H9 (cell line): ENCODE data around the gene STK38L. TPM values are rescaled to one million over a fixed set of nuclear protein-coding genes. Genes with fewer than 3 reads are reported as not detected.

Source experiments
- DNase-seq: peaks from one replicate; pipeline ENCODE4 v3.0.0-alpha.2; 2017
- H2AFZ ChIP-seq: one replicate; pipeline ENCODE4 v1.6.1; 2013; ENCODE audit warnings: mild to moderate bottlenecking, low read length, control low read depth, moderate library complexity
- H2AK5ac ChIP-seq: 2 replicates; pipeline ENCODE4 v1.6.1; 2013; ENCODE audit warnings: low read length, control low read depth, mixed read lengths; ENCODE audit not compliant: insufficient read length
- H2BK120ac ChIP-seq: one replicate; pipeline ENCODE4 v1.6.1; 2013; ENCODE audit warnings: low read depth, mild to moderate bottlenecking, low read length, control low read depth, inconsistent platforms; ENCODE audit not compliant: poor library complexity, severe bottlenecking
- H2BK12ac ChIP-seq: 2 replicates; pipeline ENCODE4 v1.6.1; 2013; ENCODE audit warnings: low read length, control low read depth, mixed read lengths, low read depth; ENCODE audit not compliant: insufficient read length
- H2BK15ac ChIP-seq: 2 replicates; pipeline ENCODE4 v1.6.1; 2013; ENCODE audit warnings: low read depth, low read length, control low read depth
- H2BK20ac ChIP-seq: one replicate; pipeline ENCODE4 v1.6.1; 2013; ENCODE audit warnings: low read depth, mild to moderate bottlenecking, low read length, control low read depth, inconsistent platforms; ENCODE audit not compliant: poor library complexity, severe bottlenecking
- H2BK5ac ChIP-seq: 2 replicates; pipeline ENCODE4 v1.6.1; 2013; ENCODE audit warnings: low read length, control low read depth, mixed read lengths; ENCODE audit not compliant: insufficient read length
- H3K14ac ChIP-seq: 2 replicates; pipeline ENCODE4 v1.6.1; 2013; ENCODE audit warnings: low read length, control low read depth; ENCODE audit not compliant: insufficient read depth
- H3K18ac ChIP-seq: 2 replicates; pipeline ENCODE4 v1.6.1; 2013; ENCODE audit warnings: low read depth, mild to moderate bottlenecking, mixed read lengths, low read length, control low read depth; ENCODE audit not compliant: insufficient read length
- H3K23ac ChIP-seq: 2 replicates; pipeline ENCODE4 v1.6.1; 2013; ENCODE audit warnings: low read length, control low read depth, mixed read lengths, low read depth; ENCODE audit not compliant: insufficient read length
- H3K23me2 ChIP-seq: 2 replicates; pipeline ENCODE4 v1.6.1; 2013; ENCODE audit warnings: low read depth, mild to moderate bottlenecking, mixed read lengths, low read length, control low read depth; ENCODE audit not compliant: insufficient read length, poor library complexity, severe bottlenecking
- H3K27ac ChIP-seq: 2 replicates; pipeline ENCODE4 v1.5.1; 2013; ENCODE audit warnings: low read length, control low read depth, mixed read lengths, low read depth; ENCODE audit not compliant: insufficient read length
- H3K27me3 ChIP-seq: 2 replicates; pipeline ENCODE4 v1.6.1; 2013; ENCODE audit warnings: low read length, control low read depth, inconsistent platforms; ENCODE audit not compliant: insufficient read depth
- H3K4ac ChIP-seq: 2 replicates; pipeline ENCODE4 v1.6.1; 2013; ENCODE audit warnings: low read depth, mild to moderate bottlenecking, control low read depth, inconsistent platforms, low read length, moderate library complexity
- H3K4me1 ChIP-seq: 2 replicates; pipeline ENCODE4 v1.6.1; 2013; ENCODE audit warnings: low read length, control low read depth, inconsistent platforms; ENCODE audit not compliant: insufficient read depth
- H3K4me2 ChIP-seq: 2 replicates; pipeline ENCODE4 v1.6.1; 2013; ENCODE audit warnings: low read length, control low read depth, mixed read lengths; ENCODE audit not compliant: insufficient read length, insufficient read depth
- H3K56ac ChIP-seq: 2 replicates; pipeline ENCODE4 v1.6.1; 2013; ENCODE audit warnings: low read depth, mild to moderate bottlenecking, mixed read lengths, low read length, control low read depth; ENCODE audit not compliant: insufficient read length
- H3K79me1 ChIP-seq: 2 replicates; pipeline ENCODE4 v1.6.1; 2013; ENCODE audit warnings: low read depth, mild to moderate bottlenecking, moderate library complexity, low read length, control low read depth, inconsistent platforms; ENCODE audit not compliant: insufficient read depth, poor library complexity, severe bottlenecking
- H3K79me2 ChIP-seq: 2 replicates; pipeline ENCODE4 v1.6.1; 2013; ENCODE audit warnings: low read length, control low read depth, inconsistent platforms; ENCODE audit not compliant: insufficient read depth
- H3K9ac ChIP-seq: 2 replicates; pipeline ENCODE4 v1.6.1; 2013; ENCODE audit warnings: low read length, control low read depth, mixed read lengths; ENCODE audit not compliant: insufficient read length; ENCODE audit errors: extremely low read depth
- H3K9me3 ChIP-seq: one replicate; pipeline ENCODE4 v1.6.1; 2013; ENCODE audit warnings: low read depth, low read length, inconsistent platforms; ENCODE audit not compliant: control insufficient read depth
- H3T11ph ChIP-seq: one replicate; pipeline ENCODE4 v1.6.1; 2013; ENCODE audit warnings: mild to moderate bottlenecking, low read length, control low read depth, inconsistent platforms
- H4K20me1 ChIP-seq: one replicate; pipeline ENCODE4 v1.6.1; 2013; ENCODE audit not compliant: control insufficient read depth, insufficient read length, insufficient read depth
- H4K5ac ChIP-seq: 2 replicates; pipeline ENCODE4 v1.6.1; 2013; ENCODE audit warnings: low read depth, mild to moderate bottlenecking, mixed read lengths, low read length, control low read depth; ENCODE audit not compliant: insufficient read length
- H4K8ac ChIP-seq: replicated peaks from 2 replicates; pipeline ENCODE4 v1.6.1; 2013; ENCODE audit warnings: low read length, control low read depth, mixed read lengths, low read depth; ENCODE audit not compliant: insufficient read length
- H4K91ac ChIP-seq: 2 replicates; pipeline ENCODE4 v1.6.1; 2013; ENCODE audit warnings: low read depth, mild to moderate bottlenecking, moderate library complexity, mixed read lengths, low read length, control low read depth; ENCODE audit not compliant: insufficient read length
- H3K27ac Mint-ChIP-seq, 3 experiments: 2 replicates in 2 of 3; 3 replicates in 1 of 3; pipeline ENCODE4 v1.8.0; 2020 to 2021; ENCODE audit warnings: mixed read lengths in 3 of 3, mild to moderate bottlenecking in 1 of 3, moderate library complexity in 1 of 3
- H3K27me3 Mint-ChIP-seq: 2 replicates; pipeline ENCODE4 v1.8.0; 2021; ENCODE audit warnings: low read depth, mild to moderate bottlenecking, moderate library complexity, mixed read lengths
- H3K36me3 Mint-ChIP-seq, 3 experiments: 2 replicates in 2 of 3; 3 replicates in 1 of 3; pipeline ENCODE4 v1.8.0; 2020 to 2021; ENCODE audit warnings: low read depth in 3 of 3, mixed read lengths in 3 of 3; ENCODE audit not compliant: insufficient read depth in 1 of 3
- H3K4me1 Mint-ChIP-seq, 2 experiments: 2 replicates each; pipeline ENCODE4 v1.8.0; 2020; ENCODE audit warnings: mixed read lengths in 2 of 2
- H3K4me3 Mint-ChIP-seq, 2 experiments: 2 replicates in 1 of 2; 3 replicates in 1 of 2; pipeline ENCODE4 v1.8.0; 2020 to 2021; ENCODE audit warnings: mild to moderate bottlenecking in 2 of 2, mixed read lengths in 2 of 2, moderate library complexity in 1 of 2
- H3K9me3 Mint-ChIP-seq, 2 experiments: 2 replicates in 1 of 2; 3 replicates in 1 of 2; pipeline ENCODE4 v1.8.0; 2020; ENCODE audit warnings: mild to moderate bottlenecking in 2 of 2, mixed read lengths in 2 of 2, moderate library complexity in 1 of 2
- WGBS: extraction: QIAGEN DNeasy Blood & Tissue Kit; methylation state at CpG from one replicate; pipeline ENCODE4 v1.1.7; 2013; ENCODE audit warnings: missing lambda C conversion rate, low lambda C conversion rate, mixed read lengths; ENCODE audit not compliant: insufficient read length; ENCODE audit errors: extremely low coverage; 5-methylcytosine and 5-hydroxymethylcytosine counted together
- total RNA-seq: library from RNA; stranded (reverse); gene quantifications from 2 replicates; pipeline ENCODE4 v1.2.1, GENCODE V29; 2021
- TF ChIP-seq, protein P1 (sequence below): fragments of 200-600 bp; sonication (generic); conservative IDR thresholded peaks from 3 replicates; pipeline ENCODE4 v1.8.0; 2021; ENCODE audit warnings: antibody characterized with exemption, mild to moderate bottlenecking

STK38L gene
- total RNA-seq, 1 experiment from 2014 or later, result 44.9 TPM

DNA sequence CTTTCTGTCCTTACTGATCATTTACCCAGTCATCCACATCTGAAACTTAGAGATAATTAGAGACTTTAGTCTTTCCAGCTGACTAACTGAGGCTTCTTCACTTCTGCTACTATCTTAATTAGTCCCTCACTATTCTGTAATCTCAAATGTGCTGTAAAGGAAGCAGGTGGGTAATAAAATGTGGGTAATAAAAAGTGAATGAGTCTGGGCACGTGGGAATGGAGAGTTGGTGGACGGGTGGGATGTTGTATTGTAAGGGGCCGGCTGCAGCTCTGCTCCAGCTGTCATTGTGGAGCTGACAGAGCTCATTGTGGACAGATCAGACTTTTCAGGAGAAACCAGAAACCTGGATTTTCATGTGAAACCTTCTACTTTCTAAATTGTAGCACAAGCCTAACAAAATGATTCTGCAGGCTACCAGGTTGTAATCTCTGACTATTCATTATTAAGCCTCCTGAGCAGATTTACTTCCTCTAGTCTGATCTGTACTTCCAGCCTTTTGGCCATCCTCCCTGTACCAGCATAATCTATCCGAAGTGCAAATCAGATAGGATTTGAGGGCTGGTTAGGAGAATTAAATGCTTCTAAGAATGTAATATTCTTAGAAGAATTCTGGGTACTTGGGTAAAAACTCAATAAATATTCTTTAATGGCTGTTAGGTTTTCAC lies 46.5 kb downstream of the STK38L start:
- H3K23me2 ChIP-seq, result no peaks in the 10 kb centered on the region
- Mint-ChIP-seq H3K4me1 (peaks cover 39 to 54% of the 10 kb centered on the region in 2 experiments), H3K36me3 (peaks cover 0 to 2% (median 0%) of the 10 kb centered on the region in 3 experiments; a peak in 1 of 7 replicates), H3K27me3 (no peaks in the 10 kb centered on the region), H3K9me3 (no peaks in the 10 kb centered on the region), H3K27ac (peak overlapping the region in 2 of 3 experiments; percentile 8 to 66; a peak in 4 of 7 replicates), H3K4me3 (no peak overlapping the region)
- H4K91ac ChIP-seq, result no peak overlapping the region
- H4K8ac ChIP-seq, result no peak overlapping the region
- no peaks in the 10 kb centered on the region for H4K20me1 ChIP-seq
- no peak overlapping the region for H3K23ac ChIP-seq
- TF ChIP-seq, protein P1, sequence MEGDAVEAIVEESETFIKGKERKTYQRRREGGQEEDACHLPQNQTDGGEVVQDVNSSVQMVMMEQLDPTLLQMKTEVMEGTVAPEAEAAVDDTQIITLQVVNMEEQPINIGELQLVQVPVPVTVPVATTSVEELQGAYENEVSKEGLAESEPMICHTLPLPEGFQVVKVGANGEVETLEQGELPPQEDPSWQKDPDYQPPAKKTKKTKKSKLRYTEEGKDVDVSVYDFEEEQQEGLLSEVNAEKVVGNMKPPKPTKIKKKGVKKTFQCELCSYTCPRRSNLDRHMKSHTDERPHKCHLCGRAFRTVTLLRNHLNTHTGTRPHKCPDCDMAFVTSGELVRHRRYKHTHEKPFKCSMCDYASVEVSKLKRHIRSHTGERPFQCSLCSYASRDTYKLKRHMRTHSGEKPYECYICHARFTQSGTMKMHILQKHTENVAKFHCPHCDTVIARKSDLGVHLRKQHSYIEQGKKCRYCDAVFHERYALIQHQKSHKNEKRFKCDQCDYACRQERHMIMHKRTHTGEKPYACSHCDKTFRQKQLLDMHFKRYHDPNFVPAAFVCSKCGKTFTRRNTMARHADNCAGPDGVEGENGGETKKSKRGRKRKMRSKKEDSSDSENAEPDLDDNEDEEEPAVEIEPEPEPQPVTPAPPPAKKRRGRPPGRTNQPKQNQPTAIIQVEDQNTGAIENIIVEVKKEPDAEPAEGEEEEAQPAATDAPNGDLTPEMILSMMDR, result no peak
- no peak overlapping the region for H3K4me2 ChIP-seq
- no CpG with 5 or more reads among the region's 4 CpGs for WGBS
- no peaks in the 10 kb centered on the region for H3K9me3 ChIP-seq
- H3K79me2 ChIP-seq, result no peaks in the 10 kb centered on the region; the same call in 1 of the 2 replicates
- DNase-seq, result no peak
- H3K79me1 ChIP-seq, result no peaks in the 10 kb centered on the region
- H2AK5ac ChIP-seq, result no peak overlapping the region
- H3K4me1 ChIP-seq, result peaks cover 5% of the 10 kb centered on the region; the same call in 1 of the 2 replicates
- H2BK20ac ChIP-seq, result no peak overlapping the region
- H3T11ph ChIP-seq, result no peak overlapping the region
- H3K4ac ChIP-seq, result no peak overlapping the region
- no peaks in the 10 kb centered on the region for H3K27me3 ChIP-seq
- H2AFZ ChIP-seq, result no peak overlapping the region
- H2BK15ac ChIP-seq, result no peak overlapping the region
- H3K9ac ChIP-seq, result no peak overlapping the region
- H3K18ac ChIP-seq, result no peak overlapping the region
- H2BK12ac ChIP-seq, result no peak overlapping the region
- H4K5ac ChIP-seq, result no peak overlapping the region
- H3K27ac ChIP-seq, result no peak overlapping the region
- no peak overlapping the region for H3K14ac ChIP-seq
- no peak overlapping the region for H2BK120ac ChIP-seq
- no peak overlapping the region for H2BK5ac ChIP-seq
- no peak overlapping the region for H3K56ac ChIP-seq
